HCT116 (cell line): ENCODE data around the gene FREM1.

Source experiments
- EZH2 ChIP-seq: fragments of 200-600 bp; sonication (generic); IDR thresholded peaks from 2 replicates; pipeline ENCODE4 v1.6.1; 2017; ENCODE audit warnings: antibody characterized with exemption, mixed run types
- TF ChIP-seq, protein P1 (sequence below): IDR thresholded peaks from 2 replicates; pipeline ENCODE4 v1.6.1; 2012
- TF ChIP-seq, protein P2 (sequence below), 3 experiments: fragments of 200-600 bp in 1 of 3; sonication (generic) in 1 of 3; IDR thresholded peaks in 2 of 3; conservative IDR thresholded peaks in 1 of 3; 2 replicates each; pipeline ENCODE4 v1.5.1; 2012 to 2017; ENCODE audit warnings: low read depth in 2 of 3, low read length in 2 of 3, antibody characterized with exemption in 1 of 3, borderline replicate concordance in 1 of 3, control low read depth in 1 of 3, mild to moderate bottlenecking in 1 of 3, mixed read lengths in 1 of 3, mixed run types in 1 of 3, moderate library complexity in 1 of 3; ENCODE audit not compliant: insufficient read depth in 1 of 3

DNA sequence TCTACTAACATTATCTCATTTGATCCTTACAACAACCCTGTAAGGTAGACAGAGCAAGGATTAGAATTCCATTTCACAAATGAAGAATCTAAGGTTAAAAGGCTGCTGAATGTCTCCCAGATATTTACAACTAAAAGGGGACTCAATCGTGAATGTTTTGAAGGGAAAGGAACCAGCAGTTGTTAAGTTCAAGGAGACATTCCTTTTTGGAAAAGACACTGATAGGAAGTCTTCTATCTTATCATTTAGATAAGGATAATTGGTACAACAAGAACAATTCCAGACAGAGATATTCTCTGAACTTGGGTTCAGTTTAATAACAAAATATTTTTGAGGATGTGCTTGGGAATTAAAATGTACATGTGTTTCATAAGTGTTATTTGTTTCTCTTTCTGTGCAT lies 150.2 kb downstream of the FREM1 start:
- TF ChIP-seq, protein P1, sequence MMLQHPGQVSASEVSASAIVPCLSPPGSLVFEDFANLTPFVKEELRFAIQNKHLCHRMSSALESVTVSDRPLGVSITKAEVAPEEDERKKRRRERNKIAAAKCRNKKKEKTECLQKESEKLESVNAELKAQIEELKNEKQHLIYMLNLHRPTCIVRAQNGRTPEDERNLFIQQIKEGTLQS = no peak
- no peak for TF ChIP-seq EZH2
- TF ChIP-seq, protein P2, sequence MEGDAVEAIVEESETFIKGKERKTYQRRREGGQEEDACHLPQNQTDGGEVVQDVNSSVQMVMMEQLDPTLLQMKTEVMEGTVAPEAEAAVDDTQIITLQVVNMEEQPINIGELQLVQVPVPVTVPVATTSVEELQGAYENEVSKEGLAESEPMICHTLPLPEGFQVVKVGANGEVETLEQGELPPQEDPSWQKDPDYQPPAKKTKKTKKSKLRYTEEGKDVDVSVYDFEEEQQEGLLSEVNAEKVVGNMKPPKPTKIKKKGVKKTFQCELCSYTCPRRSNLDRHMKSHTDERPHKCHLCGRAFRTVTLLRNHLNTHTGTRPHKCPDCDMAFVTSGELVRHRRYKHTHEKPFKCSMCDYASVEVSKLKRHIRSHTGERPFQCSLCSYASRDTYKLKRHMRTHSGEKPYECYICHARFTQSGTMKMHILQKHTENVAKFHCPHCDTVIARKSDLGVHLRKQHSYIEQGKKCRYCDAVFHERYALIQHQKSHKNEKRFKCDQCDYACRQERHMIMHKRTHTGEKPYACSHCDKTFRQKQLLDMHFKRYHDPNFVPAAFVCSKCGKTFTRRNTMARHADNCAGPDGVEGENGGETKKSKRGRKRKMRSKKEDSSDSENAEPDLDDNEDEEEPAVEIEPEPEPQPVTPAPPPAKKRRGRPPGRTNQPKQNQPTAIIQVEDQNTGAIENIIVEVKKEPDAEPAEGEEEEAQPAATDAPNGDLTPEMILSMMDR (IDR thresholded peaks at IDR 0.05 in 2 of 3, conservative IDR thresholded peaks at IDR 0.05 in 1 of 3; ENCODE audit: borderline replicate concordance in 1 of 3, insufficient read depth in 1 of 3, low read depth in 2 of 3, low read length in 2 of 3) = no peak
